OCI-M2 (cell line): ENCODE results near the gene PLCB3.

Experiments
- DNase-seq: peaks from one replicate; lab custom pipeline; 2025; ENCODE audit not compliant: unreplicated experiment; lab: John Stamatoyannopoulos, UW

Gene PLCB3

GRCh38 chr11:64285885-64286800, 34.8 kb downstream of the PLCB3 start:
- DNase-seq: no peak

- no peak for DNase-seq
Measured at GRCh38 chr11:64286801-64287159, 35.5 kb downstream of the PLCB3 start.

- no peak for DNase-seq
Measured at GRCh38 chr11:64287676-64288352, 36.5 kb downstream of the PLCB3 start.

- no peak for DNase-seq
Measured at GRCh38 chr11:64288353-64288750, 37.0 kb downstream of the PLCB3 start.

- no peak for DNase-seq
Measured at GRCh38 chr11:64289002-64289564, 37.8 kb downstream of the PLCB3 start.

- no peak for DNase-seq
Measured at GRCh38 chr11:64290352-64291261, 39.3 kb downstream of the PLCB3 start.

GRCh38 chr11:64291262-64291751, 40.0 kb downstream of the PLCB3 start, which contains the start of gene KCNK4:
Gene KCNK4 (plus strand): TSS chr11:64291302. CDS start chr11:64293019, 1,717 bp downstream.
- no peak for DNase-seq

GRCh38 chr11:64291752-64292459, 40.6 kb downstream of the PLCB3 start:
- no peak for DNase-seq

GRCh38 chr11:64292460-64293254, 41.3 kb downstream of the PLCB3 start:
- no peak for DNase-seq

GRCh38 chr11:64294774-64295173, 43.4 kb downstream of the PLCB3 start:
- DNase-seq: no peak

GRCh38 chr11:64295760-64296159, 44.4 kb downstream of the PLCB3 start:
- DNase-seq: no peak

- DNase-seq: no peak
Measured at GRCh38 chr11:64296236-64296635, 44.9 kb downstream of the PLCB3 start.

GRCh38 chr11:64296830-64297698, 45.7 kb downstream of the PLCB3 start:
- DNase-seq: no peak

GRCh38 chr11:64297699-64298358, 46.5 kb downstream of the PLCB3 start:
- DNase-seq: no peak

- DNase-seq: no peak
Measured at GRCh38 chr11:64298966-64299846, 47.9 kb downstream of the PLCB3 start.

- no peak for DNase-seq
Measured at GRCh38 chr11:64299847-64300648, 48.7 kb downstream of the PLCB3 start, which contains the start of gene CATSPERZ. Gene CATSPERZ (plus strand): TSS chr11:64300358. CDS start chr11:64300411, 53 bp downstream.
